HG03025 (cell line): ENCODE results near the gene EDN2.

Experiments used
- ATAC-seq: cut with Tn5 transposase; IDR thresholded peaks from one replicate; pipeline ENCODE4 v1.9.1; 2021; ENCODE audit warnings: mild to moderate bottlenecking, moderate library complexity; ENCODE audit not compliant: unreplicated experiment, low FRiP score

Gene EDN2

DNA sequence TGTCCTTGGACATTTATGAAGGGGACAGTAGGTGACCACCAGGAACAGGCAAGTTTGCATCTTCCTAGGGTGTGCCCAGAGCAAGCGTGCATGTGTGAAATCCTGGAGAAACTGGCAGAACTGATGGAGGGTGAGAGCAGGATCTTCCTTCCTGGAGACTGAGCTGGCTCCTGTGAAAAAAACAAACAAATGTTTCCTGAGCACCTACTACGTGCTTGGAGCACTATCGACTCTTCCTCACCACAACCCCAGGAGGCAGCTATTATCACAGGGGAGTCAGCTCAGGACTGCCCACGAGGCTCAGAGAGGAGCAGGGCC is 1.5 kb upstream of the EDN2 start:
- no peak for ATAC-seq

DNA sequence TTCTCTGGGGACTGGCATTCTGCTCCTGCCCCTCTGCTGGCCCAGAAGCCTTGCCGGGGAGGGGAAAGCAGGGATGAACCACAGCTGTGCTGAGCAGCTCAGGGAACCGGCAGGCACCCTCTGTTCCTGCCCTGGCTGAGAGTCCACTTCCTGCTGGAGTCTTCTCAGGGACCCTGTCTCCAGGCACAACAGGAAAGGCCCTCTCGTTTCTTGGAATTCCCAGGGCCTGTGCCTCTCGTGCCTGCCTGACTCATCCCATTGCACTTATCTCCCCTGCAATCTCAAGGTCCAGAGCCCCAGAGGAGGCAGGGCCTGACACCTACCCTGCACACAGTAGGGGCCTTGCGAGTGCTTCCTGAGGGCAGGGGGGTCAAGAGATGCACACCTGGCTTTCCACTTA is 1.1 kb upstream of the EDN2 start:
- no peak for ATAC-seq

GRCh38 chr1:41483960-41484401 is 502 bp downstream of the EDN2 start:
- no peak for ATAC-seq

DNA sequence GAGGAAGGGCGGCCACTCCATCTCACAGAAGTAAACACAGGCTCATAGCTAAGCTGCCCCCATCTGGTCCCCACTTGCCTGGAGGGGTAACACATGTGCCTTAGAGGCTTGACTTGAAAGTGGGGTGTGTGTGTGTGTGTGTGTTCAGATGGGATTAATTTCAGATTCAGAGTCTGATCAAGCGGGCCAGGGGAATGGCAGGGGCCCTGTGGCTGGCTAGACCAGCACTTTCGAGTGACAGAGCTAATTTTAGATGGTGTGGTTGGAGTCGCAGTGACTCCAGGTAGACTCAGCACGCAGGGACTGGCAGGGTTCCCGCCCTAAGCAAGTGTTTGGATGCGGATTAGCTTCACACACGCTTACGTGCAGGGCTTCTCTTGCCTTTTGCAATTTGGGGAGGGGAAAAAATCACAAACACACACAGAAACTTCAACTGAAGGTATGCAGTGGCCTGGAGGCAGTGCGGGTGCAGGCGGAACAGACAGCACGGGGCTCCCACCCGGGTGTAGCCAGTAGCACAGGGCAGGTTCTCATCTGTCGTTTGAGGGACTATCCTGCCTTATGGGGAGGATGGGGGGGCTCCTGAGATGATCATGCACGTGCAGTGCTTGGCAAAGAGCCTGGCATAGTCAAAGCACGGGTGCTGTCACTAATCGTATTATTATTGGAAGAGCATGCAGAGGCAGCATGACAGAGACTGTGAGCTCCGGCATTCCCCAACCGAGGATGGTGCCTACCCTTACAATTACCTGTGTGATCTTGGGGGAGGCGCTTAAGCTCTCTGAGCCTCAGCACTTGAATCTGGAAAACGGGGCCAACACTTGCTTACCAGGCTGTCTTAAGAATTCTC is 1.3 kb downstream of the EDN2 start:
- ATAC-seq = no peak

DNA sequence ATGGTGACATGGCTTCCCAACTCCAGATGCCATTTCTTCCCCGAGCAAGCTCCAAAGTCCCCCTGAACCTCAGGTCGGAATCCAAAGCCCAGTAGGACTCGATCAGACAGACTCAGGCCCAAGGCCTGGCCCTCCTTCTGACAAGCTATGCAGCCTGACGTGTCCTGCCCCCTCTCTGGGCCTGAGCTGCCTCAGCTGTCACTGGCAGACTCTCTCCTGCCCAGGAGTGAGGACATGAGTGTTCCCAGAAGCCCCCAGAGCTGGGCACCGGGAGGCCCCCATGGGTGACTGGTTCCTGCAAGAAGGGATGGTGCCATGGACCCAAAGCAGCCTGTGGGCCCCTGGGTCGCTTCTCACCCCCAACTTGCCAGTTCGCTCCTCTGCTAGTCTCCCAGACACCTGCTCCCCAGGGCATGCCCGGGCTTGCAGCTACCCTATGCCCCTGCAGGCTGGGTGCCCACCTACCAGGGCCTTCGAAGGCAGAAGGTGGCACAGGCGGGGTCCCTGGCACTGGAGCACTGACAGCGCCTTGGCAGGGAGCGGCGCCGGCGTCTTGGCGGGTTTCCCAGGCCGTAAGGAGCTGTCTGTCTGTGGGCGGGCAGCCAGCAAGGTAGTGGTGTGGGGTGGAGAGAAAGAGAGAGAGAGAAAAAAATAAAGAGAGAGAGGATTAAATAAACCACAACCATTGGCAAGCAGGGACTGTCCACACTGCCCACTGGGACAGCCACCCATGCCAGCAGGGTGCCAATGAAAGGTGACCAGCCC is 2.3 kb downstream of the EDN2 start:
- no peak for ATAC-seq

- no peak for ATAC-seq
Measured at GRCh38 chr1:41481109-41481775, 3.2 kb downstream of the EDN2 start.

DNA sequence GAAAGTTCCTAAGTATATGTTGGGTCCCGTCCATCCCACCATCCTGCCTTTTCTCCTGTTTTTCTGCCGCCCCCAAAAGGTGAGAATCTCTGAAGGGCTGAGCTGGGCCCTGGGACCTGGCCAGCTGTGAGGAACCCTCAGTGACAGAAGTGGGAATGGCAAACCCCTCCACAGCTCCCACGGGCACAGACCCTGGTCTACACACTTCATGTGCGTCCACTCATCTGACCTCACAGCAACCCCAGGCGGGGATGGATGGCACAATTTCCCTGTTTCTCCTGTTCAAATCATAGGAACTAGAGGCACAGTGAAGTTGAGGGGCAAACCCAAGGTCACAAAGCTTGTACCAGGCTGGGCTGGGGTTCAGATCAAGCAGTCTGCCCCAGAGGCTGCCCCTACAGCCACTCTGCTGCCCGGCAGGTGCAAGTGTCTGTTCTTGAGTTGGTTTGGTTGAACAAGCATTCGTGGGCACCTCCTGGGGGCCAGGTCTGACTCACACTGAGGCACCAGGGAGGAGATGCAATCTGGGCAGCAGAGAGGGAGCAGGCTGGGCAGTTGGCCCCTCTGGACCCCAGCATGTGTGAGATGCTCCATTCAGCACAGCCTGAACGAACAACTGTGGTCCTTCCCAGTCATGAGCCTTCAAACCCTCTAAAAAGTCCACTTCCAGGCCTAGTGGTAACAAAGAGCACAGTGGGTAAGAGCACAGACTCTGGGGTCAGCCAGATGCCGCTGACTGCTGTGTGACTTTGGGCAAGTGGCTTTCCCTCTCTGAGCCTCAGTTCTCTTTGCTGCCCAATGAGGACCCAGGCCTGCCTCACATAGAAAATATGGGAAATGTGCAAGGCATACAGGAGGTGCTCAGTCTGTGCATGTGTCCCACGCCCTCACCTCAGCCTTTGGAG is 4.0 kb downstream of the EDN2 start:
- ATAC-seq = no peak

DNA sequence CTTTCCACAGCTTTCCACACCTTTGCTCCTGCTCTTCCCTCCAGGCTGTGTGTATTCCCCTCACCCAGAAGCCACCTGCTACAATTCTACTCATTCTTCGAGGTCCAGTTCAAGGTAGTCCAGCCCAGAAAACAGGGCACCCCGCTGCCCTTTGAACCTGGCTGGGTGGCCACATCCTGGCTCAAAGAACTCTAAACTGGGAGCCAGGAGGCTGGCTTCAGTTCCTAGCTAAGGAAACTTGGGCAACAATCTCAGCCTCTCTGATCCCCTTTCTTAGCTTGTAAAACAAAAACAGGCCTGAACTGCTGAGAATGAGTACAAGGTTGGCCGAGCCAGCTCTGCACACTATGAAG is 4.7 kb downstream of the EDN2 start:
- ATAC-seq = no peak

GRCh38 chr1:41479000-41479807 is 5.3 kb downstream of the EDN2 start:
- no peak for ATAC-seq

GRCh38 chr1:41478118-41478748 is 6.2 kb downstream of the EDN2 start:
- no peak for ATAC-seq

DNA sequence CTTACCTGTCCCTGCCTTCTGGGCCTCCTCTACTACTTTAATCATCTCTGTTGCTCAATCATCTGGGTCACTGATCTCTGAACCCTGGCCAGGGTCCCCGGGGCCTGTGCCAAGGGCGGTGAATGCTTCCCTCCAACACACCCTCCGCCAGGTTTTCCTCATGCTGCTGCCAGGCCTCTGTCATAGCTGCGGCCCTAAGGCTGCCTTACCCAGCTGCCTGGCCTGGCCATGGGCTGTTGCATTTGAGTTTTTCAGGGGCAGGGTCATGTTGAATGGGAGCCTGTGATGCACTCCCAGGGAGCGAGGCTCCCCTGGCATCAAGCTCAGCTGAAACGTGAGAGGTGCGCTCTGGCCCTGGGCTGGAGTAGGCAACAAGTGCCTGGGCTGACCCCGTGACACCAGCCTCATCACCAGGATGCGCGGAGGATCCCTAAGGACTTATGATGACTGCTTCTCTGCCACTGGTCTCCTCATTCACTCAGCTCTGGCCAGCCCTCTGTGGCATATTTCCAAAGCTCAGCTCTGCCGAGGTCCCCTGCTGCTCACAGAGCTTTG is 7.6 kb downstream of the EDN2 start:
- ATAC-seq = no peak

GRCh38 chr1:41475859-41476567 is 8.5 kb downstream of the EDN2 start:
- ATAC-seq = no peak

- no peak for ATAC-seq
Measured at GRCh38 chr1:41475346-41475745, 9.1 kb downstream of the EDN2 start.

DNA sequence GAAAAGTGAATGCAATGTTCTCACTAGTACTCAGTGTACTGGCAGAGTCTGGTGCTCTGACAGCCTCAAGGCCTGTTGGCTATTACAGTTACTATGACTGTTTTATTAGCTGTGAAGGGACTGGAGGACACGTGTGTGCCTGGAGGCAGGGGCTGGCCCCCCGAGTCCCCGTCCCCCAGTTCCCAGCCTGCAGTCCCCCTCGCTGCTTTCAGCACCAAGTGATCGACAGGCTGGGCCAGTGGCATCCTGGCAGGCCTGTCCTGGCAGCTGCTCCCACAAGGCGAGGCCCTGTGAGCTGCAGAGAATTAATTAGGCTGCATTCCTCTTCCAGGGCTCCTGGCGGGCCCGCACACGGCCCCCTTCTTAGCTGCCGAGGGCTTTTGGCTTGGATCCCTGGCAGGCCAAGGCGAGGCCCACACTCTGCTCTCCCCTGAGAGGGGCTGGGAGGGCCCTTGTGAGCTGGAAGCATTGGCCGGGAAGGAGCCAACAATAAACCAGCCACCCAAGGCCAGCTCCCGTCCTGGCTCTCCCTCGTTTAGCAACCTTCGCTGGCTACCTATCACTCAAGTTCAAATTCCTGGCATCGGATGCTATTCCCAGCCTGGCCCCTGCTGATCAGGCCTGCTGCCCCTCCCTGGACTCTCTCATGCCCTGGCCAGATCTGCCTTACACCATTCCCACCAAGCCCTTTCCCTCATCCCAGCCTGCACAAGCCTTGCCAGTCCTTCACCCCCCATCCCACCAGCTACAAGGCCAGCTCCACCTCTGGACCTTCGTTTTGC is 9.8 kb downstream of the EDN2 start:
- no peak for ATAC-seq

DNA sequence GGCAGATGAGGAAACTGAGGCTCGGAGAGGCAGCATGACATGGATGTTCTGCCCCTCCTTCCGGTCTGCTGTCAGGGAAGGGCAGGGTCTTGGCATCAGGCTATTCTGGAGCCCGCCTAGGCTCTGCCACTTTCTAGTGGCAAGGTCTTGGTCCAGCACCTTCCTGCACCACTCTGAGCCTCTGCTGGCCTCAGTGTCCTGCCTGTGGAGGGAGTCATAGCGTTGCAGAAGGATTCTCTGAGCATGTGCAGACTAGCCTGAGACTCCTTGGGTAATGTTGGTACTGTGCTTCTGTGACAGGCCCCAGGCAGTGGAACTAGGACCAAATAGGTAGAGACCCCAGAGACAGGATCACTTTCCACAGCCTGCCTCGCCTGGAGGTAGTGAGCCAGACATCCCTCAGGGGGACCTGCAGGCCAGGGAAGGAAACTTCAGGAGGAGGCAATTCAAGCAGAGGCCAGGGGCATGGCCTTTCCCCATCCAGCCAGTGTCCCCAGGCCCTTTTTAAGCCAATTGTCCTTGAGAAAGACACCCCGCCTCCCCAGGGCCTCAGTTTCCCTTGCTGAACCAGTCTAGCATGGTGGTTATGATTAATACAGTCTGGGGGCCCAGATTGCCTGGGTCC is 10.6 kb downstream of the EDN2 start:
- ATAC-seq = no peak

- no peak for ATAC-seq
Measured at GRCh38 chr1:41471658-41472057, 12.8 kb downstream of the EDN2 start.

DNA sequence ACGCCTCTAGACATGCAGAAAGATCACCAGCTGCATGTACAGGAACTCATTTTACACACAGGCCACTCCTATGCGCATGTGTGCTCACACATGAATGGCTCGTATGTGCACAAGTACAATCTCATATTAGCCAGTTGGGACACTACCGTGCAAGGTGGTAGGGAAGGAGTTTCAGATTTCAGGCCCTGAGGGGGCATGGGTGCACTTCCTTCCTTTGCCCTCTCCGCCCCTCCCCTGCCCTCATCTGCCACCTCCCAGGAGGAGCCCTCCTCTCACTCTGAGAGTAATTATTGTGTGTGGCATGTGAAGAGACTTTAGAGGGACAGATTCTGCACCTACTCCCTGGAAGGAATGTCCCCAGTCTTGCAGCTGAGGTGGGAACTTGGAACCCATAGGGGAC is 14.8 kb downstream of the EDN2 start:
- ATAC-seq = no peak
